Osteocyte (in vitro differentiated cells): ENCODE measurements around the gene TTC39C. TPM values are rescaled to one million over a fixed set of nuclear protein-coding genes. Genes with fewer than 3 reads are reported as not detected.

Source experiments
- DNase-seq: peaks from one replicate; pipeline ENCODE4 v3.0.0; 2021; ENCODE audit warnings: mixed read lengths; ENCODE audit not compliant: unreplicated experiment; ENCODE audit errors: extremely low spot score
- H3K27ac Mint-ChIP-seq: one replicate; pipeline ENCODE4 v1.8.0; 2021; ENCODE audit warnings: mild to moderate bottlenecking, mixed read lengths; ENCODE audit not compliant: unreplicated experiment
- H3K27me3 Mint-ChIP-seq: one replicate; pipeline ENCODE4 v1.8.0; 2021; ENCODE audit warnings: mixed read lengths; ENCODE audit not compliant: unreplicated experiment
- H3K36me3 Mint-ChIP-seq: one replicate; pipeline ENCODE4 v1.8.0; 2021; ENCODE audit warnings: mixed read lengths; ENCODE audit not compliant: unreplicated experiment
- H3K4me1 Mint-ChIP-seq: one replicate; pipeline ENCODE4 v1.8.0; 2021; ENCODE audit warnings: mixed read lengths; ENCODE audit not compliant: unreplicated experiment
- H3K4me3 Mint-ChIP-seq: one replicate; pipeline ENCODE4 v1.8.0; 2021; ENCODE audit warnings: mild to moderate bottlenecking, moderate library complexity, mixed read lengths; ENCODE audit not compliant: unreplicated experiment
- H3K9me3 Mint-ChIP-seq: one replicate; pipeline ENCODE4 v1.8.0; 2021; ENCODE audit warnings: mixed read lengths; ENCODE audit not compliant: unreplicated experiment
- CTCF ChIP-seq: fragments of 200-600 bp; sonication (generic); IDR thresholded peaks from 2 replicates; pipeline ENCODE4 v1.5.0; 2021; ENCODE audit warnings: antibody characterized with exemption, mild to moderate bottlenecking, moderate library complexity
- total RNA-seq: library from RNA; stranded (reverse); gene quantifications from 2 replicates; pipeline ENCODE4 v1.2.1, GENCODE V29; 2021

TTC39C gene
- total RNA-seq, 1 donor from 2014 or later, result 10.9 TPM

DNA sequence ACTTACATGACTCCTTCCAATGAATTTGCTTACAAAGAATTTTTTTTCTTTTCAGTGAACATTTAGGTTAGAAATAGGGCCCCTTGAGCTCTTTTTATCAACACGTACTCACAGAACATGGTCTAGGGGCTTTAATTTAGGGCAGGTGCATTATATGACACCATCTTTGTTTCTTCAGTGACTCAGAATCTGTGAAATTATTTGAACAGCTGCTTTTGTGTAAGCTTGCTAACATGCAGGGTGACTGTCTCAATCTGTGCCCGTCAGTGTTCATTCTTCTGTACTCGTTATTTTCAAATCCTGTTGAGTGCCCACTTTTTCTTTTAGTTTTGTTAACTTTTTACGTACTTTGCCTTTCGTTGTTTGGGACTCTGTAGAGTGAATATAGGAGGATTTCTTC is 71.5 kb downstream of the TTC39C start:
- Mint-ChIP-seq H3K9me3 (no peaks in the 10 kb centered on the region), H3K36me3 (no peaks in the 10 kb centered on the region), H3K27ac (no peak overlapping the region), H3K27me3 (no peaks in the 10 kb centered on the region), H3K4me1 (no peaks in the 10 kb centered on the region), H3K4me3 (no peak overlapping the region)
- no peak for TF ChIP-seq CTCF
- DNase-seq, result no peak

DNA sequence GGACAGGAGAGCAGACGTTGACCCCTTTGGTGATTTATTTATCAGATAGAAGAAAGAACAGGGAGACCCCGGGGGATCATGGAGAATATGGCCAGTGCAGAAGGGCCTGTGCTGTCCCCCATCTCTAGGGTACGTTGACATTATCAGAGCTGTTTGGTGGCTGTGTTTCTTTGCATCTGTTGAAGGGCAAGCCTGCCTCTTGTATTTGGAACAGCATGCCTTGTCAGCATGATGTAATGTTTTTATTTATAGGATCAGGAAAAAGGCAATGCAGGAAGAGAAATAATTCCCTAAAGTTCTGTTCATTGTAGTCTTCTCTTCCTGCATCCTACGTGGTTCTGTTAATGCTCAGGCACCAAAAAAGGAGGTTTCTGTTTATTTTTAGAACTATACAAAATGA is 74.5 kb downstream of the TTC39C start:
- DNase-seq, result no peak
- no peak overlapping the region for H3K4me3 Mint-ChIP-seq
- no peaks in the 10 kb centered on the region for H3K36me3 Mint-ChIP-seq
- H3K9me3 Mint-ChIP-seq, result no peaks in the 10 kb centered on the region
- no peak for TF ChIP-seq CTCF
- H3K4me1 Mint-ChIP-seq, result no peaks in the 10 kb centered on the region
- no peak overlapping the region for H3K27ac Mint-ChIP-seq
- H3K27me3 Mint-ChIP-seq, result no peaks in the 10 kb centered on the region

GRCh38 chr18:24089515-24090337 is 75.2 kb downstream of the TTC39C start:
- Mint-ChIP-seq H3K27me3 (no peaks in the 10 kb centered on the region), H3K36me3 (no peaks in the 10 kb centered on the region), H3K27ac (no peak overlapping the region)

GRCh38 chr18:24090876-24091275 is 76.3 kb downstream of the TTC39C start:
- H3K9me3 Mint-ChIP-seq, result no peaks in the 10 kb centered on the region
- no peak overlapping the region for H3K4me3 Mint-ChIP-seq

More at GRCh38 chr18:24089515-24090337, 75.2 kb downstream of the TTC39C start:
- DNase-seq, result no peak
- no peaks in the 10 kb centered on the region for H3K9me3 Mint-ChIP-seq
- no peak for TF ChIP-seq CTCF
- no peak overlapping the region for H3K4me3 Mint-ChIP-seq
- no peaks in the 10 kb centered on the region for H3K4me1 Mint-ChIP-seq

More at GRCh38 chr18:24090876-24091275, 76.3 kb downstream of the TTC39C start:
- H3K4me1 Mint-ChIP-seq, result no peaks in the 10 kb centered on the region
- DNase-seq, result no peak
- no peak overlapping the region for H3K27ac Mint-ChIP-seq
- no peak for TF ChIP-seq CTCF
- no peaks in the 10 kb centered on the region for H3K27me3 Mint-ChIP-seq
- peaks cover 3% of the 10 kb centered on the region for H3K36me3 Mint-ChIP-seq
